Heart left ventricle (tissue), 13 donors: ENCODE results near the gene ESYT2.

Experiments used
- CTCF ChIP-seq, 12 donors: fragments of 200-600 bp; sonication (generic) in 4 of 12; IDR thresholded peaks; one replicate each; pipeline versions ENCODE4 v1.5.0 to v1.8.0; 2018 to 2022; ENCODE audit warnings: antibody characterized with exemption in 12 of 12, mild to moderate bottlenecking in 5 of 12
- POLR2A ChIP-seq, 2 donors: fragments of 450-650 bp; IDR thresholded peaks; one replicate each; pipeline ENCODE4 v1.6.1; 2017; ENCODE audit warnings: antibody characterized with exemption in 2 of 2, mild to moderate bottlenecking in 2 of 2, moderate library complexity in 2 of 2
- donor health status: ischemic (EF 13 %, LVEDD 7.1; RV severe dilation, severe dysfunction).
- donor health status: DM: no; HTN: yes; CAD: no.
- donor health status: DM: no; HTN: no; CAD: no.
- donor health status: ischemic (EF 25% LVEDD 6.9; RV normal size, moderate dysfunction).
- donor health status: ischemic (EF 25% LVEDD 5.7; RV mildly dilated, moderate dysfunction).
- donor health status: ischemic (EF 35%, LVEDD 5.7; RV mildly dilated, moderate dysfunction).
- donor health status: nonischemic (EF 11% LVEDD 7.7; RV severe dilation, severe dysfunction).
- donor health status: DM: yes; HTN: yes; CAD: no.
- donor health status: PGD.
- donor health status: ischemic (EF 29% LVEDD 5.4; RV normal size, mild dysfunction).
- donor health status: nonischemic (EF 23%, LVEDD 6.1; RV moderate dilation, normal function).

- TF ChIP-seq CTCF (IDR thresholded peaks at IDR 0.05) (no peak), POLR2A (IDR thresholded peaks at IDR 0.05) (no peak)
Measured at GRCh38 chr7:158842486-158842885, 13.2 kb upstream of the ESYT2 start.
